HG03060 (cell line): ENCODE data around the gene GAL.

ENCODE experiments used
- ATAC-seq: cut with Tn5 transposase; IDR thresholded peaks from one replicate; pipeline ENCODE4 v1.9.1; 2021; ENCODE audit warnings: low read depth, moderate number of reproducible peaks; ENCODE audit not compliant: unreplicated experiment

GAL gene

GRCh38 chr11:68678031-68678441 lies 6.3 kb upstream of the GAL start:
- no peak for ATAC-seq

GRCh38 chr11:68680541-68681231 lies 3.7 kb upstream of the GAL start:
- ATAC-seq, result no peak

DNA sequence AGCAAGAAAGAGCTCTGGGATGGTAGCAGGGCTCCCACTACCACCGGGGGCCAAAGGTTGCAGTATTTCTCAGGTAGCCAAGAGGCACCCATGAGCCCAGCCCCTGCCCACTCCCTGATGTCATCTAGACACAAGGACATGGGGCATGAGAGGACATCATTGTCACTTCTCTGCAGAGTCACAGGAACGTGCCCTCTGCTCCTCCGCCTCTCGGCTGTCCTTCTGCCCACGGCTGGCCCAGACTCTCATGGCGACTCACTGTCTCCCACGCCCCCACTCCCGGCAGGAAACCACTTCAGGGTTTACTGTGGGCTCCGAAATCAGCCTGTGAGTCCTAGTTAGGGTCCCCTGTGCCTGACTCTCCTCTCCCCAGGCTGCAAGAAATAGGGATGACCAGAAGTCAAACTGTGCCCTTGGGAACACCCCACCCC lies 1.8 kb upstream of the GAL start:
- no peak for ATAC-seq

GRCh38 chr11:68683121-68683520 lies 1.2 kb upstream of the GAL start:
- ATAC-seq, result no peak

GRCh38 chr11:68683536-68684384 lies 584 bp upstream of the GAL start:
- no peak for ATAC-seq

DNA sequence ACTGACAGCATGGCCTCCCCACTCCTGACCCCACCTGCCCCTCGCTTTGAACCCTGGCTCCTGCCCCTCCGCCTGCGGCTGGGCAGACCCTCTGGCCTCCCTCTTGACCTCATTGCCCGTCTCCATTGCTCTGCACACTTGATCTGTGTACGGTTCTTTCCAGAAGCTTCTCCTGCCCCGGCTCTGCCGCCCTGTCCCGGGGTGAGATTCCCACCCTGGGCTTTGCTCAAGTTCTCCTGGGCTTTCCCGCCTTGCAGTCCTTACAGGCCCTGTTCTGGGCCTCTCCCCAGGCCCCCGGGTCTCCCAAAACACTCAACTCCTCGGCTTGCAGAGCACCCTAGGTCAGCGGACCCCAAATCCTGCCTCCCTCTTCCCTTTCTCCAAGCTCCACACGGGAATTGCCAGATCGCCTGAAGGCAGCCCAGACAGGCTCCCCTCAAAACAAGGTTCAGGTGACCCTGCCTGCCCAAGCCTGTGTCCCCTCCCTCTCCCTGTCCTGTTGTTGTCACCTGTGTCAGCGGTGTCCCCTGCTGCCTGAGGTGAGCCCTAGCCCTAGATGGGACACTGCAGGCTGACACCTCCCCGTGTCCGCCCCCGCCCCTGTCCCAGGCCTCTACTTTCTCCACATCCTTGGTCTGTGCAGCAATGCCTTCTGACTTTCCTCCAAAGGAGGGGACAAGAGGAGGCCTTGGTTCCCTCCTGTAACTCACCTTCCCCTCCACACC lies 1.5 kb downstream of the GAL start:
- no peak for ATAC-seq

DNA sequence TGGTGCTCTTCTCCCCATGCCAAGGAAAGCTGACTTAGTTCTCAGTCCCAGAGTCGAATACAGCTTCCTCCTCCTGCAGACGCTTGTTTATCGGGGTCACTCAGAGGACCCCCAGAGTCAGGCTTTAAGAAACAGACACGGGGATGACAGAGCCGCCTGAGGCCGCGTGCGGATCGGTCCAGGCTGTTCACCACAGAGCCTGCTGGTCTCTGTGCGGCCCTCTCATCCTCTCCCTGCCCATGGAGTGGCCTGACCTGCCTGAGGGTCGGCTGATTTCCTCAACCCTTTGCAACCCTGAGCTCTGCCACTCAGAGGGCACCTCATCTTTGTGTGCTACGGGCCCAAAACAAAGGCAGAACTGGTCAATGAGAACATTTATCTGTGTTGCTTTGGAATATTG lies 2.1 kb downstream of the GAL start:
- no peak for ATAC-seq

GRCh38 chr11:68687311-68687710 lies 3.0 kb downstream of the GAL start:
- ATAC-seq, result no peak

GRCh38 chr11:68687986-68688385 lies 3.6 kb downstream of the GAL start:
- ATAC-seq, result no peak

DNA sequence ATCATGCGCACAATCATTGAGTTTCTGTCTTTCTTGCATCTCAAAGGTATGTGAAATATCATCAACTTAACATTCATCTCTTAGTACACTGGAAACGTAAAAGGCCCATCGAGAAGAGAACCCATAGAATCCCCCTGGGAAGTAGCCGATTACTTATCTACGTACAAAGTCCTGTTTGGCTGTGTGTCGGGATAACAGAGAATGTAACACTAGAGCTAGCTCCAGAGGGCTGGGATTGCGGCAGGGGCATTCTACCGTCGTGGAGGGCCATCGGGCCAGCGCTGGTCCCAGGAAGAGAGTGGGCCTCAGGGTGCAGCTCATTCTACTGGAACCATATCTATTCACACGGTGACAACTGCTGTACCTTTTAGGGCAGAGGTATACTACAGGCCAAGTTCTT lies 4.5 kb downstream of the GAL start:
- ATAC-seq, result no peak

- no peak for ATAC-seq
Observed at GRCh38 chr11:68689737-68690625, 5.6 kb downstream of the GAL start.

- no peak for ATAC-seq
Observed at GRCh38 chr11:68690671-68691401, 6.5 kb downstream of the GAL start.

- ATAC-seq, result no peak
Observed at GRCh38 chr11:68691402-68691784, 7.0 kb downstream of the GAL start.

- ATAC-seq, result no peak
Observed at GRCh38 chr11:68692115-68692514, 7.8 kb downstream of the GAL start.

- ATAC-seq, result no peak
Observed at GRCh38 chr11:68692871-68693483, 8.6 kb downstream of the GAL start.

DNA sequence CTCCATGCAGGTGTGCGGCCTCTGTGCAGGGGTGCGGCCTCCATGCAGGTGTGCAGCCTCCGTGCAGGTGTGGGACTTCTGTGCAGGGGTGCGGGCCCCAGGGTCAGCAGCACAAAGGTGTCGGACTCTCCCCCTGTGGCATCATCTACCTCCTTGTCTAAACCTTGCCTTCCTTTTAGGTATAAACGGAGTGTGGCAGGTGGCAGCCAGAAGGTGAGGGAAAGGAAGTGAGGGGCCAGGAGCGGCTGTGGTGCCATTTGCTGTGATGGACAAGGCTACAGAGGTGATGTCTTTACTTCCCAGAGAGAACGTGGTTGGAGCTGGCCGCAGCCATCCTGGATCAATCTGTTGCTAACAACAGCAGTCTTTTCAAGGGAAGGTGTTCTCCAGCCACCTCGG lies 9.1 kb downstream of the GAL start:
- no peak for ATAC-seq

- ATAC-seq, result no peak
Observed at GRCh38 chr11:68694431-68695297, 10.3 kb downstream of the GAL start.

- no peak for ATAC-seq
Observed at GRCh38 chr11:68695531-68695930, 11.2 kb downstream of the GAL start.
